ENCODE data around the gene PCDHGA6.

DNA sequence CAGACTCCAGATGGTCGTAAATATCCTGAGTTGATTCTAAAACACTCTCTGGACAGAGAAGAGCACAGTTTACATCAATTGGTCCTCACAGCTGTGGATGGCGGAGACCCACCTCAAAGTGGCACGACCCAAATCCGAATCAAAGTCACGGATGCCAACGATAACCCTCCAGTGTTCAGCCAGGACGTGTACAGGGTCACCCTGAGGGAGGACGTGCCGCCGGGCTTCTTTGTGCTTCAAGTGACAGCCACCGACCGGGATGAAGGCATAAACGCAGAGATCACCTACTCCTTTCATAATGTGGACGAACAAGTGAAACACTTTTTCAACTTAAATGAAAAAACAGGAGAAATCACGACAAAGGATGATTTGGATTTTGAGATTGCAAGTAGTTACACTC is 13.0 kb upstream of the PCDHGA6 start:
- no peak for TF ChIP-seq EZH2 (IDR thresholded peaks at IDR 0.05; ENCODE audit: low read length, unreplicated experiment)
- TF ChIP-seq, protein P1, sequence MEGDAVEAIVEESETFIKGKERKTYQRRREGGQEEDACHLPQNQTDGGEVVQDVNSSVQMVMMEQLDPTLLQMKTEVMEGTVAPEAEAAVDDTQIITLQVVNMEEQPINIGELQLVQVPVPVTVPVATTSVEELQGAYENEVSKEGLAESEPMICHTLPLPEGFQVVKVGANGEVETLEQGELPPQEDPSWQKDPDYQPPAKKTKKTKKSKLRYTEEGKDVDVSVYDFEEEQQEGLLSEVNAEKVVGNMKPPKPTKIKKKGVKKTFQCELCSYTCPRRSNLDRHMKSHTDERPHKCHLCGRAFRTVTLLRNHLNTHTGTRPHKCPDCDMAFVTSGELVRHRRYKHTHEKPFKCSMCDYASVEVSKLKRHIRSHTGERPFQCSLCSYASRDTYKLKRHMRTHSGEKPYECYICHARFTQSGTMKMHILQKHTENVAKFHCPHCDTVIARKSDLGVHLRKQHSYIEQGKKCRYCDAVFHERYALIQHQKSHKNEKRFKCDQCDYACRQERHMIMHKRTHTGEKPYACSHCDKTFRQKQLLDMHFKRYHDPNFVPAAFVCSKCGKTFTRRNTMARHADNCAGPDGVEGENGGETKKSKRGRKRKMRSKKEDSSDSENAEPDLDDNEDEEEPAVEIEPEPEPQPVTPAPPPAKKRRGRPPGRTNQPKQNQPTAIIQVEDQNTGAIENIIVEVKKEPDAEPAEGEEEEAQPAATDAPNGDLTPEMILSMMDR (conservative IDR thresholded peaks at IDR 0.05; ENCODE audit: low read depth, low read length) = no peak
- TF ChIP-seq EZH2phosphoT487 (IDR thresholded peaks at IDR 0.05; ENCODE audit: borderline replicate concordance, low read length) = no peak

Measured in PC-3 (cell line).